Right lung (tissue), 5 donors: ENCODE results near the gene CDT1. TPM values are rescaled to one million over a fixed set of nuclear protein-coding genes. Genes with fewer than 3 reads are reported as not detected.

Experiments used
- DNase-seq, 2 donors: peaks; one replicate each; pipeline ENCODE4 v3.0.0-alpha.2; 2013
- polyA plus RNA-seq, 5 donors: library from polyadenylated mRNA; unstranded; fragments of 120-200 nt; gene quantifications; one replicate each; pipeline versions ENCODE4 v1.2.1 to v1.2.3, GENCODE V29; 2013; ENCODE audit warnings: inconsistent platforms in 1 of 5, low replicate concordance in 1 of 5; ENCODE audit not compliant: insufficient read length in 5 of 5, insufficient read depth in 1 of 5

Gene CDT1
- polyA plus RNA-seq, 5 donors: 11.9 to 17.3 (median 12.9) TPM

DNA sequence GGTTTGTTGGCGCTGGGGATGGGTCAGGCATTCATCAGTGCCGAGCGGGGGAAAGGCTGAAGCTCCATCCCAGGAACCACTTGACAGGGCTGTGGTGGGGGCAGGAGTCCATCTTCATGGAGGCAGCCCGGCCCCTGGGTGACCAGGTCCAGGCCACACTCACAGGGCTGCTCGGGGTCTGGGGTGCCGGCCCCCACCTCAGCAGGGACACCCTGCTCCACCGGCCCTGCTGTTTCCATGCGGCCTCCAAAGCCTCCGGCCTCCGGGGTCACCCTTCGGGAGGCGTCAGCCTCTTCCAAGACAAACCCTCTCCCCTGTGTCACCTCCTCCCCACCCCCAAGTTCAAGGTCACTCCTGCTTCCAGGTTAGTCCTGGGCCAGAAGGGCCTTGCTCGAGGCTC is 31.1 kb downstream of the CDT1 start:
- no peak for DNase-seq

DNA sequence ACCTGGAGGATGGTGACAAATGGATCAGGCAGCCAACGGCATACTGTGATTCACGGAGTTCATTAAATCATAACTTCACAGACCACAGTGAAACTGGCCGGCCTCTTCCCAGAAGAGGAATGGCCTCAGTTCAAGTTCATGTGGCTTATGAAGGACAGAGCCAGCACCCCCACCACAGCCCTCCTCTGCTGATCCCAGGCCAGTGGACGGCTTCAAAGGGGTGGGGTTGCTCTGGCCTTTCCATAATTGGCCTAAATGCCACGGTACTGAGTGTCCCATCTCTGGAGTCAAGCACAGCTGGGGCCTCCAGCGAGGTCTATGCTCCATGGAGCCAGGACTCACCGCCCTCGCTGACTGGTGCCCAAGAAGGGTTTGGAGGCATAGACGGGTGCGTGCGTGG is 31.8 kb downstream of the CDT1 start:
- DNase-seq: no peak

DNA sequence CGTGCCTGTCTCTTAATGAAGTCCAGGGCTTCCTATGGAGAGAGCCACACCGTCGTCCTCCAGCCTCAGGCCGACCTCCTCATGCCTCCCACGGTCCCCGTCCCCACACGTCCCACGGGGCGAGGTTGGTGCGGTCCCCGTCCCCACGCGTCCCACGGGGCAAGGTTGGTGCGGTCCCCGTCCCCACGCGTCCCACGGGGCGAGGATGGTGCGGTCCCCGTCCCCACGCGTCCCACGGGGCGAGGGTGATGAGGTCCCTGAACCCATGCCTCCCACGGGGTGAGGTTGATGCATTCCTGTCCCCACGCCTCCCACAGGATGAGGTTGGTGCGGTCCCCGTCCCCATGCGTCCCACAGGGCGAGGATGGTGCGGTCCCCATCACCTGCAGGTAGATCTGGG is 32.2 kb downstream of the CDT1 start:
- no peak for DNase-seq

- DNase-seq: no peak
These were observed 33.2 kb downstream of the CDT1 start for GRCh38 chr16:88836791-88837190.

- DNase-seq: no peak
These were observed 34.2 kb downstream of the CDT1 start for GRCh38 chr16:88837806-88838205.

DNA sequence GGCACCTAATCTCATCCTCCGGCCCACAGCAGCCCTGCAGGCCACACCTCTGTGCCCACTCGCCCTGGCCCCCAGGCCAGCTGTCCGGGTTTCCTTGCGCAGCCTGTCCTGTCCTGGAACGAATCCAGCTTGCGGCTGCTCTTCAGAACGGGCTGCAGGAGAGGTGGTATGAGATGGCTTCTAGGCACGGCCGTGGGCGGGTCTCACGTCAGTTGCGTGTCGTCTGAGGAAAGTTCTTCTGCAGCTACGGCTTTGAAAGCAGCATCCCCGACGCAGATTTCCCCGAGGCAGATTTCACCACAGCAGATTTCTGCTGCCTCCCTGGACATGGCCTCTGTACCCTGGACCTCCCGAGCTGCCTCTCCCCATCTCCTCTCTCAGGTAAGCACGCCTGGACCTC is 35.0 kb downstream of the CDT1 start:
- no peak for DNase-seq

DNA sequence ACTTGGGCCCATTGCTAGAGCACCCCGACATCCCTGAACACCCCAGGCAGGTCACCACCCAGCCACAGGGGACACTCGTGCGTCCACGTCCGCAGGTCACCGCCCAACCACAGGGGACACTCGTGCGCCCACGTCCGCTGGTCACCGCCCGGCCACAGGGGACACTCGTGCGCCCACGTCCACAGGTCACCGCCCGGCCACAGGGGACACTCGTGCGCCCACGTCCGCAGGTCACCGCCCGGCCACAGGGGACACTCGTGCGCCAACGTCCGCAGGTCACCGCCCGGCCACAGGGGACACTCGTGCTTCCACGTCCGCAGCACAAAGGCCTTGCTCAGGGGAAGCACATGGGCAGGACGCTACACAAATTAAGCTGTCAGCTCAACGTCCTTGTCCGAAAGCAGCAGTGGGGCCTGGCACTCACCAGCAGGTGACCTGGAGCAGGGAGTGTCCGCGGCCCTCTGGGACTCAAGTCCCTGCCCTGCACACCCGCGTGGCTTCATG is 35.5 kb downstream of the CDT1 start:
- DNase-seq: no peak

DNA sequence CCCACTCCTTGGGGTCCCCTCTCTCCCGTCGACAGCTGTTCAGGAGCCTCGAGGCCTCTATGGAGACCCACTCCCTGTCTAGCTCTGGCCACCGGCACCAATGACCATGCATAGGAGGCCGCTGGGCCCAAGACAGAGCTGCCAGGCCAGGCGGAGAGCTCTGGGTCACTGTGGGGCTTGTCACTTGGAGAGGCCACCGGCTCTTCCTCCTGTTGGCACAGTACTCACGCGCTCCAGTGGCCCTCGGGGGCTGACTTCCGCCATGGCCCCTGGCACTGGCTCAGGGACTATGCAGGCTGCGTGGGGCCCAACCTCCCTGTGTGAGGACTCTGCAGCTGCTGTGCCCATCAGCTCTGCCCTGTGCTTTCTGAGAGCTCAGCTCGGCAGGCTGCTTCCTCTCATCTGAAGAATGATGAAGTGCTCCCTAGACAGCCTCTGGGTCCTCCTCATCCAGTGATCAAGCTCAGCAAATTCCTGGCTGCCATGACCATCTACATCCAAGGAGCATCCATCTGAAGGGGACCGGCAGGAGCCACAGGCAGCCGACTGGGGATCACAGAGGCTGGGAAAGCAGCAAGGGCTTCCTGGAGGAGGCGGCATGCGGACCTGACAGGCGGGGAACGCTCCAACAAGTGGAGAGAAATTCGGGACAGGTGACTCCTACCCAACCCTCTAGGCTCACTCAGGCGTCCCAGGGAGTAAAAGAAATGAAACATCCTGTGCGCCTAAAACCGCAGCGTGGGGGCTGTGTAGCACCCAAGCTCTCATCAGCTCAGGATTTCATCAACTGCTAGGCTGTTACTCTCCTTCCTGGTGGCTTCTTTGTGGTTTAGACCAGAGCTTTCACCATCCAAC is 36.4 kb downstream of the CDT1 start:
- DNase-seq: no peak

- DNase-seq: no peak
These were observed 37.1 kb downstream of the CDT1 start for GRCh38 chr16:88840600-88841215.

- DNase-seq: no peak
These were observed 38.1 kb downstream of the CDT1 start for GRCh38 chr16:88841521-88842307.

- DNase-seq: no peak
These were observed 38.7 kb downstream of the CDT1 start for GRCh38 chr16:88842308-88842756.

DNA sequence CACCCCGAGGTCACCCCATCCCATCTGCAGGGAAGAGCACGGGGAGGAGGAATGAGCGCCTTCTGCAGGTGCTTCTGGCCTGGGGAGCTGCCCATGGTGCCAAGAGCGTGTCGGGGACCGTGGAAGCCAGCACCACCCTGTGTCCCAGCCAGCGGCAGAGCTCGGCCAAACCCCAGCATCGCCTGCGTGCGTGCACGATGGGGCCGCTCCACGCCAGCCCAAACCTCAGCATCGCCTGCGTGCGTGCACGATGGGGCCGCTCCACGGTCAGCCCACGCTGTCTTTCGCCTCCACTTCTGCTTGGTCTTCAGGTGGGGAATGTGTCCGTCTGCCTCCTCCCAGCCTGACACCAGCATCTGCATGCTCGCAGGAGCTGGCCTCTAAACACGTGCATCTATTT is 39.2 kb downstream of the CDT1 start:
- no peak for DNase-seq

DNA sequence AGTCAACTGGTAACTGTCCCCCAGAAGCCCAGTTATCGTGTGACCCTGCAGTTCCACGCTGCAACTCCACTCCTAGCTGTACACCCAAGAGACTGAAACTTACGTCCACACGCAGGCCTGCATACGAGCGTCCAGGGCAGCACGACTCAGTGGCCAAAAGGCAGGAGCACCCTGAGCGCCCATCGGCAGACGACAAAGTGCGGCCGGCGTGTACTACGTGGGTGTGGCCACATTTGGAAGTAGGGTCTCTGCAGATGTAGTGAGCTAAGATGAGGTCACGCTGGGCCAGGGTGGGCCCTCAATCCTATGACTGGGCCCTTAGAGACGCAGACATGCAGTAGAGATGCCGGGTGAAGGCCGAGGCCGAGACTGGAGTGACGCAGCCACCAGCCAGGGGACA is 39.7 kb downstream of the CDT1 start:
- no peak for DNase-seq

GRCh38 chr16:88844419-88845036 is 40.9 kb downstream of the CDT1 start:
- DNase-seq: no peak

DNA sequence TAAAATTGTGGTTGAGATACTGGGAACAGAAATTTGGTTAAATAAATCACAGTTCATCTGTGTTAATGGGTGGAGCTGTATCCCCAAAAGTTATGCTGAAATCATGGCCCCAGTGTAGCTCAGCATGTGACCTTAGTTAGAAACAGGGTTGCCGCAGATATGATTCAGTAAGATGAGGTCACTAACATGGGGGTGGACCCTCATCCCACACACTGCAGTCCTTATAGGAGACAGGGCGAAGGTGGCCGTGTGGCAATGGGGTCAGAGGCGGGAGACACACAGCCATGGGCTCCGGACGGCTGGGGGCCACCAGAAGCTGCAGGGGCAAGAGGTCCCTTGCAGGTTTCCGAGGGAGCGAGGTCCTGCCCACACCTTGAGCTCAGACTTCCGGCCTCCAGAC is 42.5 kb downstream of the CDT1 start:
- DNase-seq: no peak

DNA sequence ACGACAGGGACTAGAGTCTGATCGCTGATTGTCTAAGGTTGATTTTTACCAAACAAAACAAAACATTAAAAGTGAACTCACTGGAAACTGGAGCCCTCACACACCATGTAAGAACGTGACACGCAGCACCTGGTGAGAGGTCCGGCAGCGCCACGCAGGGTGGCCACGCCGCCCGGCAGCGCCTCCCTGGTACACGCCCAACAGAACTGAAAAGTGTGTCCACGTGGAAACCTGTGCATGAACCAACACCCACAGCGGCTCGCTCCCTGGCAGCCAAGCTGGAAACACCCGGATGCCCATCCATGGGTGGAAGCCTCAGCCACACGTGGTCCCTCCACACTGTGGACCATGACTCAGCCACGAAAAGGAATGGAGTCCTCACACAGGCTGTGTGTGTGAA is 44.1 kb downstream of the CDT1 start:
- DNase-seq: no peak

DNA sequence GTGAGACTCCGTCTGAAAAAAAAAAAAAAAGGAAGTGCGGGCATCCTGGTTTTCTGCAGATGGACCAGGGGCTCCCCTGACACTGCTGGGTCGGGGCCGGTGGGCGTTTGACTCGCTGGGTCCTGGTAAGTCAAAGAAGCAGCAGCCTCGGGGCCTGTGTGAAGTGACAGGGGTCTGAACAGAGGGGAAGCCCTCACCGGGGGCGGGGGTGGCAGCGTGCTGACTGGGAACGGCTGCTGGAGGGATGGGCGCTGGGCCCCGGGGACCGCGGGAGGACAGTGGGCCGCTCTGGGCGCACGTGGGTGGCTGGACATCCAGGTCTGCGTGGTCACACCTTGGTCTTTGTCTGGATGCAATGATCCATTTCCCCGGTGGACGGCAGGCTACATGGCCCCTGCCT is 45.0 kb downstream of the CDT1 start:
- no peak for DNase-seq

DNA sequence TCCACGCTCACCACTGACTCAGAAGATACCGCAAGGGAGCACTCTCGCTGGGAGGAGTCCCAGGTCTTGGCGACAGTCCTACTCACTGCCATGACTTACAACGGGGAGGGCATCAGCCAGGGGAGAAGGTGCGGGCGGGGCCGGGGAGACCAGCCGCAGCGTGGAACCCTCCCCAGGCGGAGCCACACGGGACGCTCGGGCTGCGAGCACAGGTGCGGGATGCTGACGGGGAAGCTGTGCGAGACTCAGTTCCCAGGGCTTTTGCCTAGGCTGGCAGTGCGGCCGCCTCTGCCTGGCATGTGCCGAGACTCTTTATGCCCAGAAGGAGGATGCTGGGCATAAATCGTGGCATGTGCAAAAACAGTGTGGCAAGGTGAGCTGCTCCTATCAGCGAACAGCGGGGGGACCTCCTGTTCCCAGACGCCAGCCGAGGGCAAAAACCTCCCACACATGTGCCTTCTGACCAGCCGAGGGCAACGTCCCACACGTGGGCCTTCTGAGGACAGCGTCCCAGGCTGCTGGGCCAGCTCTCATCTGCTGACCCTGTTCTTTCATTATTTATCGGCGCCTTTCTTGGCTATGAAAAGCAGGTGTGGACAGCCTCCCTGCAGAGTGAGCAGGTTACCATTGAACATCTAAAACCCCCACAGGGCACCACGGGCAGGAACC is 47.1 kb downstream of the CDT1 start:
- DNase-seq: no peak

DNA sequence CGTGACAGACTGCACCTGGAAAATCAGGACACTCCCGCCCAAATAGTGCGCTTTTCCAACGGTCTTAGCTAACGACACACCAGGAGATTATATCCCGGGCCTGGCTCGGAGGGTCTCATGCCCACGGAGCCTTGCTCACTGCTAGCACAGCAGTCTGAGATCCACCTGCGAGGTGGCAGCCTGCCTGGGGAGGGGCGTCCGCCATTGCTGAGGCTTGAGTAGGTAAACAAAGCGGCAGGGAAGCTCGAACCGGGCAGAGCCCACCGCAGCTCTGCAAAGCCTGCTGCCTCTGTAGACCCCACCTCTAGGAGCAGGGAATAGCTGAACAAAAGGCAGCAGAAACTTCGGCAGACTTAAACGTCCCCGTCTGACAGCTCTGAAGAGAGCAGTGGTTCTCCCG is 48.0 kb downstream of the CDT1 start:
- DNase-seq: no peak

DNA sequence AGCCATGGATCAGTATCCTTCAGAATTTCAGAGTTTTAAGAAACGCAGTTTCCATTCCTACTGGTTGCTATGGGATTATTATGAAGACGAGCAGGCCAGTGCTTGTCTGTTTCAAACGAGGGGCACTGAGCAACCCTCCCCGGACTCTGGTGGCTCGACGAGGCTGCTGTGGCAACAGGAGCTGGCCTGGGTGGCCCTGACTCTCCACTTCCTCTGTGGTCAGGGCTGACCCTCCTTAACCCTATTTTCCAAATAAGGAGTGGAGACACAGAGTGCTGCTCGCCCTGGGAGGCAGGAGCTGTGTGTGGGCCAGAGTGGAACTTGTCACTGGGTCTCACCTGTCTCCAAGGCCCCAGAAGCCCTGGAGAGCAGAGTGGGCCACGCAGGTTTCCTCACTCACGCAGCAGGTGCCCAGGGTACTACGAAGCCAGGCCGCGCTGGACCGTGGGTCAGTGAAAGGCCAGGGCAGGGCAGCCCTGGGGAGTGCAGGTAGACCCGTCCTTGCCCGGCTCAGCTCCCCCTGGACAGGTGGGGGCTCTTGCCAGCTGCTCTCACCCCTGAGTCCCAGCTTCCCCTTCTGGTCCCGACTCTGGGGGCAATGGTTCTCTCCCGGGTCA is 49.8 kb downstream of the CDT1 start:
- no peak for DNase-seq
